ENCODE results near the gene JUNB.

JUNB gene

DNA sequence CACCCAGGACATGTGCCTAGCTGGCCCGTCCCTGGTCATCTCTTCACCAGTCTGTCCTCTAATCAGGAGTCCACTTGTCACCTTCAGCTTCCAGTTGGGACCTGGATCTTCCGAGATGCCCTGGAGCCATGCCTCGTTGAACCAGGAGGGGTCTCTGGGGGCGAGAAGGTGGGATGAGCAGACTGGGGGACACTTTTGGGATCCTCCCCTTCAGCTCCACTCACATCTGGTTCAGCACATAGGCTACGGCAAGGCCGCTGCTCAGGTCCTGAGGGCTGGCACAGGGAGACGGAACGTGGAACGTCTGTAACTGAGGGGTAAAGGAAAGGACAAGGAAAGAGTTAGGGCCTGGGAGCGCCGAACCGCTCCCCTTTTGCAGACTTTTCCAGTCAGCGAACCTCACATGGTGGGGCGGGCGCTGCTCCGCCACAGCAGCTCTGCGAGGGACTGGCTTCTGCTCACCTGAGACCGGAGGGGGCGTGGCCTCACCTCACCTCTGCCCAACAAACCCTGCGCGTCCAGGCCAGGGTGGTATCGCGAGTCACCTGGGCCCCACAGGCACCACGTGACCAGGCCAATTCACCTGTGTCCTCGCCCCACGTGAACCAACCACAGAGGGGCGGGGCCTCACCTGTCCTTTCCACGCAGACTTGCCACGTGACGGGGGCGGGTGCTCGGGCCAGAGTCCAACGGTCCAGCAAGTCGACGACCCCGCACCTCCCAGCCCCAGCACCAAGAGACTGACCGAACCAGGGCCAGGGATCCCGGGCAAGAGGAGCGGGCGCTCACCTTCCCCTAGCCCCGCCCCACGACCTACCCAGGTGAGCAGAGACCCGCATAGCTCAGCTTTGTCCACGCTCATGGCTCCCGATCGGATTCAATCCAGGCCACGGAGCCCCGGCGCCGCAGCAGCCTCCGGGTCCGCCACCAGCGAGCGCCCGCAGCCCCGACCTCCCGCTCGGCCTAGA is 16.4 kb upstream of the JUNB start, which contains the start of gene HOOK2:
TSS of gene HOOK2 (minus strand) at position 965 of the 968 bp plus-strand sequence. CDS start at position 862, 103 bp downstream.
- no peak for DNase-seq

- DNase-seq: peak; percentile 71
Measured at GRCh38 chr19:12777217-12778016, 13.9 kb upstream of the JUNB start.

DNA sequence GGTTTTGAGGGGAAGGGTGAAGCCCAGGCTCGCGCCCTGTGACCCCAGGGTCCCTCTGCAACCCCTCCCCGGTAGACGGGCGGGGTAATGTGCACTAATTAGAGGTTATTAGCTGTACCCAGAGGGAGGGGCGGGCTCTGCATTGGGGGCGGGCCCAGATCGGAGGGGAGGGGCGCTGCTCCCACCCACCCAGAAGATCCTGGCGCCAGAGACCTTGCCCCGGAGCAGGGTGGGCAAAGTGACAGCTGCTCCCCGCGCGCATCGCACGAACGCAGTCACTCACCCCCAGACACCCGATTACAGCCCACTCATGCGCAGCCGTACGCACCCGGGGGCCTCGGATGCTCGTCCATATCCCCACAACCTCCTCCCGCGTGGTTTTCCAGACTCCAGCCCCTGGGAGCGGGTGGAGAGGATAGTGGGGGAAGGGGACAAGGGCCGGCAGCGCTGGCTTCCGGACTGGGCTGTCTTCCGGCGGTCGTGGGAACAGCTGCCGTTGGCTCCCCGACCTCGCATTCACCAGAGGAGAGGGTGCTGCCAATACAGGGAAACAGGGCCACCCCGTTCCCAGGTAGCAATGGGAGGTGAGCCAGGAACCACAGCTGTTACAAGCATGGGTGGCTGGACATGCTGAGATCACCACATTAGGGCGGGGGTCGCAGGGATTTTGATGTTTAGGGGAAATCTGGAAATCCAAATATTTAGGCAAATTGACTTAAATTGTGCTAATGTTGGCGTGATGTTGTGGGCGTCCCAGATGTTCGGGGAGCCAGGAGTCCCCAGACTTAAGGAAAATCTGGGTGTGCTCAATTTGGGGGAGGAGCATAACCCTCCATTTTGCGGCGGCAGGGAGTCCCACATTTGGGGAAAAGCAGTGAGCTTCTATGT is 13.0 kb upstream of the JUNB start:
- DNase-seq: peak; percentile 25

- DNase-seq: no peak
Measured at GRCh38 chr19:12778905-12779161, 12.5 kb upstream of the JUNB start.

GRCh38 chr19:12779162-12779993 is 11.9 kb upstream of the JUNB start:
- DNase-seq: no peak

DNA sequence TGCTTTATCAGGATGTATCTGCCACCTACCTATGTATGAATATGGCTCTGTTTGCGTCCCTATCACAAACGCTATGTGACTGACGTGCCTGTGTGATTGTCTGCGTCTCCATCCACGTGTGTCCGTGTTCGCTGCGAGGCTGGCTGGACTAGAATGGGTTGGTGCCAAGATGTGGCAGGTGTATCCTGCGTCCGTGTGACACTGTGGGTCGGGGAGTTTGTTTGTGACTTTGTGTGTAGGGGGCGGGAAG is 9.2 kb upstream of the JUNB start:
- no peak for DNase-seq

GRCh38 chr19:12782424-12783290 is 8.6 kb upstream of the JUNB start:
- peak; percentile 90 for DNase-seq

- no peak for DNase-seq
Measured at GRCh38 chr19:12783291-12783848, 7.9 kb upstream of the JUNB start.

GRCh38 chr19:12783849-12784393 is 7.4 kb upstream of the JUNB start:
- DNase-seq: no peak

DNA sequence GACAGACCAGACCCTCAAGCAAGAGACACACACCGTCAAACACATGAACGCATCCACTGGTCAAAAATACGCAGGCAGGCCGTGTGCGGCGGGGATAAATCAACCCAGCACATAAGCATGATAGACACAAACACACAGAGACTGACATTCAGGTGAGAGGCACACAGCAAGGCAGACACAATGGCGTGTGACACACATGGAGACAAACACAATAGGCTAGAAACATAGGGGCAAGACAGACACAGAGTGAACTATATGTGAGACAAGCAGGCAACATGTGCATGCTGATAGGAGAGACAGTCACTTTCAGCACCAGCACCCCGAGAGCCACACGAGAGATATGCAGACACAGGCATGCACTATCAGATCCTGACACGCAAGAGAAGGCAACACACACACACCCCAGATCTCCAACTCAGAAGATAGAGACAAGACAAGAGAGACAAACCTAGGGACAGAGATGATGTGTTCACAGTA is 6.9 kb upstream of the JUNB start:
- DNase-seq: no peak

GRCh38 chr19:12784871-12785430 is 6.3 kb upstream of the JUNB start:
- DNase-seq: no peak

DNA sequence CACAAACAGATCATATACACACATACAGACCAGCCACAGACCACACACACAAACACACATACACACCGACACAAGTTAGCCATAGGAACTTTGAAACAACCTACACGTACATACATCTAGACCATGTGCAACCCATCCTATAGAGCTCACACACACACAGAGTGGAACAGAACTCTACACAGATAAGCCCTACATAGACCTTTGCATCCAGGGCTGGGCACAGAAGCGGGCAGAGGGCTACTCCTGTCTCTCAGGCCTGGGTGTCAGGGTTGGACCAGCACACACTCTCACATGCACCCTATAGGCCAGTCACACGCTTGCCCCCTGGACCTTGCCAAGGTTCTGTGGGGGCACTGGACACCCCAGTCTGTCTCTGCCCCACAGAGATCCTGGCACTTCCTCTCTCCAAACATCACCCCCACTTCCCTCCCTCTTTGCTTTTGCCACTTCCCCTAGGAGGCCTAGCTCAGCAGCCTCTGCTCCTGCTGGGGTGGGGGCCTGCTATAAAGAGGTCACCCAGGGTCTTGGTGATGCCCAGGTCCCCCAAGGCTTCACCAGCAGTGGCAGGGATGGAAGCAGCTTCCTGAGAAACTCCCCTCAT is 5.8 kb upstream of the JUNB start:
- DNase-seq: no peak

DNA sequence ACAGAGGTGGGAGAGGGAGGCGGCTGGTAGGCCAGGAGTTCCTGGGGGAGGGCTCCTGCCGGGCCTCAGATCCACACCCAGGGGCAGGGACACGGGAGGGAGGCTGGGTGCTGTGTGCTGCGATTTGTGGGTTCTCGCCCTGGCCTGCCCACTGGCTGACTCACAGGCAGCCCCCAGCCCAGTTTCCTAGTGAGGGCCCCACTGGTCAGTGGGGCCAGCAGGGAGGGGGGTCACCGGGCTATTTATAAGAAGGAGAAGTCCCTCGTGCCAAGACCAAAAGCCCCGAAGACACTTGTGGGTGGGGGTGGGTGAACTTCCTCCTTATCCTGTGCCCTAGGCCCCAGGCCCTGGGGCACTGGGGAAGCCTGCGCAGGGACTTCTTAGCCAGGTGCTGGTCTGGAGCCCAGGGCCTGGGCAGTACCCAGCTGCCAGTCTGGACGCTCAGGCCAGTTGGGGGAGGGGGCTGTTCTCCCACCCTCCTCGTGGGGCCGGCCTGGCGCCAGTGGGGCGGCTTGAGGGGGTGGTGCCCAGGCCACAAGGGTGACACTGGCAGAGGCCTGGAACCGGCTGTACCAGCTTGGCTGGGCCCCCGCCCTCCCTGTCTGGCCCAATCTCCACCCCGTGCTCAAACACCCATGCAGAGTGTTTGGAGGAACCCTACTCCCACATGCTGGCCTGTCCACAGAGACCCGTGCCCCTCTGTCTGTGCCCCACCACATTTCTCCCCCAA is 5.0 kb upstream of the JUNB start:
- DNase-seq: no peak

GRCh38 chr19:12786952-12787351 is 4.3 kb upstream of the JUNB start:
- no peak for DNase-seq

DNA sequence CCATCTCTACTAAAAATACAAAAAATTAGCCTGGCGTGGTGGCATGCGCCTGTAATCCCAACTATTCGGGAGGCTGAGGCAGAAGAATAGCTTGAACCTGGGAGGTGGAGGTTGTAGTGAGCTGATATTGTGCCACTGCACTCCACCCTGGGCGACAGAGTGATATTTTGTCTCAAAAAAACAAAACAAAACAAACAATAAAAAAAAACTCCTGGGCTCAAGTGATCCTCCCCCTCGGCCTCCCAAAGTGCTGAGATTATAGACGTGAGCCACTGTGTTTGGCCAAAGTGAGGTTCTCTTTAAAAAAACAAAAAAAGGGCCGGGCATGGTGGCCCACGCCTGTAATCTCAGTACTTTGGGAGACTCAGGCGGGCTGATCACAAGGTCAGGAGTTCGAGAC is 3.8 kb upstream of the JUNB start:
- DNase-seq: no peak

DNA sequence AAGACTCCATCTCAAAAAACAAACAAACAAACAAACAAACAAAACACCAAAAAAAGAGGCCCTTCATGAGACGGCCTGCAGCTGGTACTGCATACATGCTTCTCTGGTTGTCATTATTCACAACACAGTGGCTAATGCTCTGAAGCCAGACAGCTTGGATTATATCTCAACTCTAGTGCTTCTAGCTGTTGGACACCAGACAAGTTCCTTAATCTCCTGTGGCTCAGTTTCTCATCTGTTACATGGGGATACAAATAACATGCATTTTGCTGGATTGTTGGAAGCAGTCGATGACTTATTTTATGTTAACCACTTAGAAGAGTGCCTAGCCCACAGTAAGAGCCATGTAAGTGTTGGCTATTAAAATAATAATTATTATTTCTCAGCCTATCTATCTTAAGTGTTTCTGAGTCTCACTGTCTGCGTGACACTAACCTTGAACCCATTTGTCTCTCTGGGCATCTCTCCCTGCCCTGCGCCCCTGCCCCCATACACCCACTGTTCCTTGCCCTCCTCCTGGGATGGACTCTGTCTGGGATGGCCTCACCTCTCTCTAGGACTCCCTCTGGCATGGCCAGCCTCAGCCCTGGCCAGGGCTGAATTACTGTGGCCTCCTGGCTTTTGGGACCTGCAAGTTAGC is 3.1 kb upstream of the JUNB start:
- no peak for DNase-seq

GRCh38 chr19:12788682-12789097 is 2.6 kb upstream of the JUNB start:
- DNase-seq: no peak

- no peak for DNase-seq
Measured at GRCh38 chr19:12789098-12789903, 2.0 kb upstream of the JUNB start.

All from activated effector memory CD4-positive, alpha-beta T cell treated with Interleukin-2 at 50 U/mL for 16 hours (primary cell).